Measurements from ENCODE around the gene SPRR5.

GRCh38 chr1:152970495-152970894 is 23.5 kb downstream of the SPRR5 start, which contains the start of gene SPRR4:
- no peak for TF ChIP-seq POLR2A (IDR thresholded peaks at IDR 0.05)
- TF ChIP-seq, protein P1, sequence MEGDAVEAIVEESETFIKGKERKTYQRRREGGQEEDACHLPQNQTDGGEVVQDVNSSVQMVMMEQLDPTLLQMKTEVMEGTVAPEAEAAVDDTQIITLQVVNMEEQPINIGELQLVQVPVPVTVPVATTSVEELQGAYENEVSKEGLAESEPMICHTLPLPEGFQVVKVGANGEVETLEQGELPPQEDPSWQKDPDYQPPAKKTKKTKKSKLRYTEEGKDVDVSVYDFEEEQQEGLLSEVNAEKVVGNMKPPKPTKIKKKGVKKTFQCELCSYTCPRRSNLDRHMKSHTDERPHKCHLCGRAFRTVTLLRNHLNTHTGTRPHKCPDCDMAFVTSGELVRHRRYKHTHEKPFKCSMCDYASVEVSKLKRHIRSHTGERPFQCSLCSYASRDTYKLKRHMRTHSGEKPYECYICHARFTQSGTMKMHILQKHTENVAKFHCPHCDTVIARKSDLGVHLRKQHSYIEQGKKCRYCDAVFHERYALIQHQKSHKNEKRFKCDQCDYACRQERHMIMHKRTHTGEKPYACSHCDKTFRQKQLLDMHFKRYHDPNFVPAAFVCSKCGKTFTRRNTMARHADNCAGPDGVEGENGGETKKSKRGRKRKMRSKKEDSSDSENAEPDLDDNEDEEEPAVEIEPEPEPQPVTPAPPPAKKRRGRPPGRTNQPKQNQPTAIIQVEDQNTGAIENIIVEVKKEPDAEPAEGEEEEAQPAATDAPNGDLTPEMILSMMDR (IDR thresholded peaks at IDR 0.05), result no peak
